Breast epithelium (tissue), 4 donors: ENCODE data around the gene SF3B4. TPM values are rescaled to one million over a fixed set of nuclear protein-coding genes. Genes with fewer than 3 reads are reported as not detected.
"Not testable (repeated sequence)": the region's sequence is repeated elsewhere in the genome, so short reads cannot be mapped to it uniquely, and the experiment has no call there.

Source experiments
- DNase-seq, 2 donors: peaks; one replicate each; pipeline ENCODE4 v3.0.0-alpha.2; 2019; ENCODE audit warnings: low spot score in 2 of 2
- H3K27ac ChIP-seq, 2 donors: fragments of 200-600 bp; sonication (generic) in 1 of 2; one replicate each; pipeline ENCODE4 v1.5.1; 2016 to 2019; ENCODE audit warnings: mild to moderate bottlenecking in 1 of 2
- H3K27me3 ChIP-seq, 2 donors: fragments of 200-600 bp; sonication (generic) in 1 of 2; one replicate each; pipeline versions ENCODE4 v1.5.1 to v1.6.0; 2017 to 2019; ENCODE audit warnings: control low read depth in 1 of 2, mild to moderate bottlenecking in 1 of 2
- H3K36me3 ChIP-seq: fragments of 200-600 bp; one replicate; pipeline ENCODE4 v1.5.1; 2019
- H3K4me1 ChIP-seq, 2 donors: fragments of 200-600 bp; sonication (generic); one replicate each; pipeline ENCODE4 v1.5.1; 2016 to 2019; ENCODE audit warnings: control low read depth in 1 of 2
- H3K4me3 ChIP-seq, 3 donors: fragments of 200-600 bp; sonication (generic); 1 replicate in 2 of 3; 2 replicates in 1 of 3; pipeline ENCODE4 v1.5.1; 2016 to 2019; ENCODE audit warnings: mild to moderate bottlenecking in 3 of 3, moderate library complexity in 2 of 3
- H3K9me3 ChIP-seq, 2 donors: fragments of 200-600 bp; sonication (generic) in 1 of 2; one replicate each; pipeline ENCODE4 v1.5.1; 2016 to 2019; ENCODE audit warnings: control low read depth in 1 of 2
- POLR2A ChIP-seq: fragments of 450-650 bp; IDR thresholded peaks from one replicate; pipeline ENCODE4 v1.6.1; 2016; ENCODE audit warnings: antibody characterized with exemption, mild to moderate bottlenecking, moderate library complexity
- POLR2AphosphoS5 ChIP-seq, 3 donors: sonication (generic); formaldehyde crosslinking; IDR thresholded peaks; one replicate each; pipeline ENCODE4 v1.6.1; 2017; ENCODE audit warnings: antibody characterized with exemption in 3 of 3
- intact Hi-C: fragments of 100-400 bp; cut with DNase I; formaldehyde crosslinking; loops from one replicate; pipeline ENCODE4 v1.15.1; 2023; ENCODE audit warnings: low total_unique reads
- total RNA-seq, 3 donors: library from RNA; depleted of rRNA; stranded (reverse); fragments of >200 nt; gene quantifications; one replicate each; pipeline ENCODE4 v1.1.0, GENCODE V29; 2016
- TF ChIP-seq, protein P1 (sequence below), 3 donors: fragments of 450-650 bp; IDR thresholded peaks; one replicate each; pipeline ENCODE4 v1.5.1; 2016 to 2017; ENCODE audit warnings: antibody characterized with exemption in 3 of 3, mild to moderate bottlenecking in 3 of 3, moderate library complexity in 3 of 3

Gene SF3B4
- total RNA-seq, 3 donors from 2014 or later, result 6.9 to 9.7 (median 7.4) TPM

DNA sequence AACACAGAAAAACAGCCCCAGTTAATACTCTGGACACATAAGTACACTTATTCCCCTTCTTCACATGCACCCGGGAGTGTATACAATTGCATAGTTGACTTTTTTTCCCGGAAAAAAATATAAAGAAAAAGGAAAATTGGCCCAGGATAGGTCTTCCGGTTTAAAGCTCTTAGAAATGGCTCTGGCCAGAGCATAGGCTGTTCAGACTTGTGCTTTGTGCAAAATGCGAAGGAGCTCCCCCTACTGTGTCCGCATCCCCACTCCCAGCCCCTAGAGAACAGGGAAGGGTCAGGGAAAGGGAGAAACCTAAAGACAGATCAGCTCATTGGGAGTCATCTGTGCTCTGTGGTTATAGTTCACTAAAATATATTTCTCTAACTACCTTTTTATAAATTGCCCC, 14.6 kb upstream of the SF3B4 start:
- DNase-seq, result no peak
- no peaks in the 10 kb centered on the region for H3K36me3 ChIP-seq
- H3K4me3 ChIP-seq, result no peak overlapping the region
- peaks cover 0 to 3% of the 10 kb centered on the region in 2 donors for H3K4me1 ChIP-seq
- H3K27me3 ChIP-seq, result no peaks in the 10 kb centered on the region
- no peaks in the 10 kb centered on the region for H3K9me3 ChIP-seq
- intact Hi-C loops, result no loop called here
- H3K27ac ChIP-seq, result no peak overlapping the region
- TF ChIP-seq, protein P1, sequence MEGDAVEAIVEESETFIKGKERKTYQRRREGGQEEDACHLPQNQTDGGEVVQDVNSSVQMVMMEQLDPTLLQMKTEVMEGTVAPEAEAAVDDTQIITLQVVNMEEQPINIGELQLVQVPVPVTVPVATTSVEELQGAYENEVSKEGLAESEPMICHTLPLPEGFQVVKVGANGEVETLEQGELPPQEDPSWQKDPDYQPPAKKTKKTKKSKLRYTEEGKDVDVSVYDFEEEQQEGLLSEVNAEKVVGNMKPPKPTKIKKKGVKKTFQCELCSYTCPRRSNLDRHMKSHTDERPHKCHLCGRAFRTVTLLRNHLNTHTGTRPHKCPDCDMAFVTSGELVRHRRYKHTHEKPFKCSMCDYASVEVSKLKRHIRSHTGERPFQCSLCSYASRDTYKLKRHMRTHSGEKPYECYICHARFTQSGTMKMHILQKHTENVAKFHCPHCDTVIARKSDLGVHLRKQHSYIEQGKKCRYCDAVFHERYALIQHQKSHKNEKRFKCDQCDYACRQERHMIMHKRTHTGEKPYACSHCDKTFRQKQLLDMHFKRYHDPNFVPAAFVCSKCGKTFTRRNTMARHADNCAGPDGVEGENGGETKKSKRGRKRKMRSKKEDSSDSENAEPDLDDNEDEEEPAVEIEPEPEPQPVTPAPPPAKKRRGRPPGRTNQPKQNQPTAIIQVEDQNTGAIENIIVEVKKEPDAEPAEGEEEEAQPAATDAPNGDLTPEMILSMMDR (IDR thresholded peaks at IDR 0.05), result no peak
- TF ChIP-seq POLR2AphosphoS5 (IDR thresholded peaks at IDR 0.05), result no peak
- no peak for TF ChIP-seq POLR2A

DNA sequence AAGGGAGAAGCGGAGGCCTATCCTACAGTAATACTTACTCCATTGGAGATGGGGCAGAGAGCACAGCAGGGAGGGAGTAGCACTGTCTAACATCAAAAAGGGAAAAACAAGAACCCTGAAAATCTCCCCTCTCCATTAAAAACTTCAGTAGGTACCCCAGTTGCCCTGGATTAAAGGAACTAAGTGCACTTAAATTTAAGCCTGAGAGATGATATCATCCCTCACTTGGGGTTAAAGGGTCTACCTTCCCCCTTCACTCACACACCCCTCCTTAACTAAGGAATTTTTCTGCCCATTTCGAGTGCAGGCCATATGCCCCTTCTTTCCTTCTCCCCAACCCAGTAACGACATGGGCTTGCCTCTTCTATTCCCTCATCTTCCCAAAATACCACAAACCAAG, 12.8 kb upstream of the SF3B4 start:
- no peaks in the 10 kb centered on the region for H3K36me3 ChIP-seq
- no peaks in the 10 kb centered on the region for H3K27me3 ChIP-seq
- peaks cover 0 to 3% of the 10 kb centered on the region in 2 donors for H3K4me1 ChIP-seq
- H3K4me3 ChIP-seq, result no peak overlapping the region
- peak overlapping the region in 1 of 2 donors; percentile 92 for H3K27ac ChIP-seq
- DNase-seq, result peak in 1 of 2 donors; percentile 13
- TF ChIP-seq POLR2AphosphoS5 (IDR thresholded peaks at IDR 0.05) (no peak), POLR2A (no peak)
- TF ChIP-seq, protein P1 (IDR thresholded peaks at IDR 0.05), result no peak
- intact Hi-C loops, result no loop called here
- H3K9me3 ChIP-seq, result no peaks in the 10 kb centered on the region

DNA sequence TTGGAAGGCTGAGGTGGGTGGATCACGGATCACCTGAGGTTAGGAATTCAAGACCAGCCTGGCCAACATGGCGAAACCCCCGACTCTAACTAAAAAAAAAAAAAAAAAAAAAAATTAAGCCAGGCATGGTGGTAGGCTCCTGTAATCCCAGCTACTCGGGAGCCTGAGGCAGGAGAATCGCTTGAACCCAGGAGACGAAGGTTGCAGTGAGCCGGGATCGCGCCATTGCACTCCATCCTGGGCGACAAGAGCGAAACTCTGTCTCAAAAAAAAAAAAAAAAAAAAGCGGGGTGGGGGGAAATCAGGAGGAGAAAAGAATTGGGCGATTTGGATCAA, 11.0 kb upstream of the SF3B4 start:
- DNase-seq, intact Hi-C loops, H3K9me3 ChIP-seq, H3K4me1 ChIP-seq, H3K27me3 ChIP-seq, H3K36me3 ChIP-seq: not testable (repeated sequence)
- H3K4me3 ChIP-seq, result peak overlapping the region; percentile 16 to 59 (median 50)
- H3K27ac ChIP-seq, result peak overlapping the region; percentile 92 to 93

DNA sequence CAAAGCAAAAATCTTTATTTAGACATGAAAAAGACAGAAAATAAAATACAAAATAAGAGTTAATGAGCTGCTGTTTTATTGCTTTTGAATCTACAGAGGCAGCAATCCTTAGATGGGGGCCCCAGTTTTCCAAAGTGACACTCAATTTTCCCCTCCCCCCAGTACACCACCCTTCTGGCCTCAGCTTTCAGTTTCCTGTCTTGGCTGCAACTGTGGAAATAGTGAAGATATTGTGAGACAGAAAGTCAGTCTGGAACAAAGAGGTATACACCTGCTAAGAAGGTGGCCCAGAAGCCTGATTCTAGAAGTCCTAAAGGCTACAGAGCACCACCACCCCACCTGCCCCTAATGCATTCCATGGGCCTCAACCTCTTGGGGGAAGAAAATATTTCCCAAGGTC, 10.2 kb upstream of the SF3B4 start:
- H3K27me3 ChIP-seq, result no peaks in the 10 kb centered on the region
- DNase-seq, result no peak
- H3K36me3 ChIP-seq, result no peaks in the 10 kb centered on the region
- TF ChIP-seq POLR2A, result no peak
- TF ChIP-seq POLR2AphosphoS5 (IDR thresholded peaks at IDR 0.05), result no peak
- TF ChIP-seq, protein P1 (IDR thresholded peaks at IDR 0.05), result no peak
- peaks cover 0 to 3% of the 10 kb centered on the region in 2 donors for H3K4me1 ChIP-seq
- peak overlapping the region; percentile 81 to 92 for H3K27ac ChIP-seq
- H3K9me3 ChIP-seq, result no peaks in the 10 kb centered on the region
- intact Hi-C loops, result no loop called here
- H3K4me3 ChIP-seq, result no peak overlapping the region

DNA sequence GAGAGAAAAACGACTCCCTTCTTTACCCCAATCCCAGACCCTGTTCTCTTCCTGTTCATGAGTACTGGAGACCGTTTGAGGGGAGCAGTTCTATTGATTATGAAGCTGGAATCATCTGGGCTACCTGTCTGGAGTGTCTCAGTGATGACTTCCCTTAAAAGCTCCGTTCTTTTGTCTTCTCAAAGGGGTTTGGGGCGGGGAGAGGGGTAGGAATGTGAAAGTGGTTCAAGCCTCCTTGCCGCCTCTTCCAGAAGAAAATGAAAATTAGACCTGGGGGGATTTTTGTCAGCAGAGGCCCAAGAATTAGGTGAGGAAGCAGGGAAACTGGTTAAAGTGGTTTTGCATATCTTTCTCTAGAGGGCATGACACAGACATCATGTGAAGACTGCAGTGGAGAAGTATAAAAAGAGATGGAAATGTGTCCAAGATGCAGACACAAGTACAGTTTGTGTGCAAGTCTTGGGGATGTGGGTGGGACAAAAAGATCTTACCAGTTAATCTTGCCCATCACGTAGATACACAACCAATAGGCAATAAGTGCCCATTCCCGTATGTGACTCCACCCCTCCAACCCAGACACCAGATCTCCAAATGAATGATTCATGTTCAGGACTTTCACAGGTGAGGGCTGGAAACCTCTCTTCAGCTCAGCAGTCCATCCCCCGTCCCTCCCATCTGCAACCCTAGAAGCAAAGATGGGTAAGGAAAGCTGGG, 9.5 kb upstream of the SF3B4 start:
- peak overlapping the region; percentile 53 to 80 (median 61) for H3K4me3 ChIP-seq
- H3K9me3 ChIP-seq, result no peaks in the 10 kb centered on the region
- H3K27ac ChIP-seq, result peak overlapping the region; percentile 81 to 92
- intact Hi-C loops, result no loop called here
- peaks cover 0 to 3% of the 10 kb centered on the region in 2 donors for H3K4me1 ChIP-seq
- H3K27me3 ChIP-seq, result no peaks in the 10 kb centered on the region
- no peak for DNase-seq
- TF ChIP-seq POLR2A (no peak), POLR2AphosphoS5 (IDR thresholded peaks at IDR 0.05) (no peak)
- TF ChIP-seq, protein P1 (IDR thresholded peaks at IDR 0.05), result no peak
- H3K36me3 ChIP-seq, result no peaks in the 10 kb centered on the region
